HL-60 (cell line): ENCODE results near the gene MRAP2.

ENCODE experiments used
- CTCF ChIP-seq: IDR thresholded peaks from one replicate; pipeline ENCODE4 v1.5.1; 2011; ENCODE audit warnings: low read length, control low read depth, inconsistent platforms; ENCODE audit not compliant: insufficient read depth
- GABPA ChIP-seq: IDR thresholded peaks from 2 replicates; pipeline ENCODE4 v1.6.1; 2012; ENCODE audit warnings: low read depth
- POLR2AphosphoS5 ChIP-seq: IDR thresholded peaks from 2 replicates; pipeline ENCODE4 v1.6.1; 2012; ENCODE audit warnings: low read depth
- SPI1 ChIP-seq: IDR thresholded peaks from 2 replicates; pipeline ENCODE4 v1.6.1; 2012; ENCODE audit warnings: low read depth, mild to moderate bottlenecking, borderline replicate concordance
- TF ChIP-seq, protein P1 (sequence below): IDR thresholded peaks from 2 replicates; pipeline ENCODE4 v1.6.1; 2012; ENCODE audit warnings: low read depth; ENCODE audit not compliant: insufficient replicate concordance

GRCh38 chr6:84081222-84081621, 47.6 kb downstream of the MRAP2 start:
- TF ChIP-seq POLR2AphosphoS5 (no peak), CTCF (no peak), SPI1 (no peak), GABPA (no peak)
- TF ChIP-seq, protein P1, sequence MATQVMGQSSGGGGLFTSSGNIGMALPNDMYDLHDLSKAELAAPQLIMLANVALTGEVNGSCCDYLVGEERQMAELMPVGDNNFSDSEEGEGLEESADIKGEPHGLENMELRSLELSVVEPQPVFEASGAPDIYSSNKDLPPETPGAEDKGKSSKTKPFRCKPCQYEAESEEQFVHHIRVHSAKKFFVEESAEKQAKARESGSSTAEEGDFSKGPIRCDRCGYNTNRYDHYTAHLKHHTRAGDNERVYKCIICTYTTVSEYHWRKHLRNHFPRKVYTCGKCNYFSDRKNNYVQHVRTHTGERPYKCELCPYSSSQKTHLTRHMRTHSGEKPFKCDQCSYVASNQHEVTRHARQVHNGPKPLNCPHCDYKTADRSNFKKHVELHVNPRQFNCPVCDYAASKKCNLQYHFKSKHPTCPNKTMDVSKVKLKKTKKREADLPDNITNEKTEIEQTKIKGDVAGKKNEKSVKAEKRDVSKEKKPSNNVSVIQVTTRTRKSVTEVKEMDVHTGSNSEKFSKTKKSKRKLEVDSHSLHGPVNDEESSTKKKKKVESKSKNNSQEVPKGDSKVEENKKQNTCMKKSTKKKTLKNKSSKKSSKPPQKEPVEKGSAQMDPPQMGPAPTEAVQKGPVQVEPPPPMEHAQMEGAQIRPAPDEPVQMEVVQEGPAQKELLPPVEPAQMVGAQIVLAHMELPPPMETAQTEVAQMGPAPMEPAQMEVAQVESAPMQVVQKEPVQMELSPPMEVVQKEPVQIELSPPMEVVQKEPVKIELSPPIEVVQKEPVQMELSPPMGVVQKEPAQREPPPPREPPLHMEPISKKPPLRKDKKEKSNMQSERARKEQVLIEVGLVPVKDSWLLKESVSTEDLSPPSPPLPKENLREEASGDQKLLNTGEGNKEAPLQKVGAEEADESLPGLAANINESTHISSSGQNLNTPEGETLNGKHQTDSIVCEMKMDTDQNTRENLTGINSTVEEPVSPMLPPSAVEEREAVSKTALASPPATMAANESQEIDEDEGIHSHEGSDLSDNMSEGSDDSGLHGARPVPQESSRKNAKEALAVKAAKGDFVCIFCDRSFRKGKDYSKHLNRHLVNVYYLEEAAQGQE: no peak
